Stimulated activated CD8-positive, alpha-beta memory T cell treated with anti-CD3 and anti-CD28 coated beads, Interleukin-7, amount 100 ng/mL, for 1 hour (primary cell): ENCODE data around the gene STARD3.

Experiments
- DNase-seq, 2 donors: peaks; one replicate each; pipeline ENCODE4 v3.0.0-alpha.2; 2020; ENCODE audit warnings: low read depth in 2 of 2

Gene STARD3

GRCh38 chr17:39621523-39622379 is 15.2 kb upstream of the STARD3 start:
- peak; percentile 82 to 85 for DNase-seq

DNA sequence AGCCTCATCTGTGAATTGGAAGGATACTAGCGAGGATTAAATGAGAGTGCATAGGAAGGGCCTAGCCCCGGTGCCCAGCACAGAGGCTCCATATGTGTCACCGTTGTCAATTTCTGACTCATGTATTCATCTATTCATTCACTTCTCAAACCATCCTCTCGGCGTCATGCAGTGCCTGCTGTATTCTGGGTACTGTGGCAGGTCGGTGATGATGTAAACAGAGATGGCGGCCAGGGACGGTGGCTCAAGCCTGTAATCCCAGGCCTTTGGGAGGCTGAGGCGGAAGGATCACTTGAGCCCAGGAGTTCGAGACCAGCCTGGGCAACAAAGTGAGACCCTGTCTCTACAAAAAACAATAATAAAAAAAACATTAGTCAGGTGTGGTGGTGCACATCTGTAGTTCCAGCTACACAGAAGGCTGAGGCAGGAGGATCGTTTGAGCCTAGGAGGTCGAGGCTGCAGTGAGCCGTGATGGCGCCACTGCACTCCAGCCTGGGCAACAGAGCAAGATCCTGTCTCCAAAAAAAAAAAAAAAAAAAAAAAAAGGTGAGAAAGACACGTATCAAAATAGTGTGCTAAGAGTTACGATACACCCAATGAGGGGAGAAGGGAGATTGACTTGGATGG is 14.5 kb upstream of the STARD3 start:
- DNase-seq = no peak

- DNase-seq = peak; percentile 75 to 82
Observed at GRCh38 chr17:39623356-39623950, 13.5 kb upstream of the STARD3 start.

DNA sequence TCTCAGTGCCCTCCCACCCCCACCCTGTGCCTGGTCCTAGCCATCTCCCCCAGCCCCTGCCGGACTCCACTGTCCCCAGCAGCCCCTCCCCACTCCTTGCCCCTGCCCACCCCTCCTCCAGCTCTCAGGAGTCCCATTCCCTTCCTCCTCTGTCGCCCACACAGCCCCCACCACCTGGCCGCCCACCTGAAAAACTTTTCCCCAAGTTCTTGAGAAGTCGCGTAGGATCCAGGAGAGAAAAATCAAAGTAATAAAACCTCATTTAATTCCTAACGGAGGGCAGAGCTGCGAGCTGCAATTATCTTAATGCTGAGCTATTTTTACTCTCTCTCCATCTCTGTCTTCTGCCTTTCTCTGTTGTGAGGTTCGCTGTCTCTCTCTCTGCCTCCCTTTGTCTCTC is 12.6 kb upstream of the STARD3 start:
- no peak for DNase-seq

DNA sequence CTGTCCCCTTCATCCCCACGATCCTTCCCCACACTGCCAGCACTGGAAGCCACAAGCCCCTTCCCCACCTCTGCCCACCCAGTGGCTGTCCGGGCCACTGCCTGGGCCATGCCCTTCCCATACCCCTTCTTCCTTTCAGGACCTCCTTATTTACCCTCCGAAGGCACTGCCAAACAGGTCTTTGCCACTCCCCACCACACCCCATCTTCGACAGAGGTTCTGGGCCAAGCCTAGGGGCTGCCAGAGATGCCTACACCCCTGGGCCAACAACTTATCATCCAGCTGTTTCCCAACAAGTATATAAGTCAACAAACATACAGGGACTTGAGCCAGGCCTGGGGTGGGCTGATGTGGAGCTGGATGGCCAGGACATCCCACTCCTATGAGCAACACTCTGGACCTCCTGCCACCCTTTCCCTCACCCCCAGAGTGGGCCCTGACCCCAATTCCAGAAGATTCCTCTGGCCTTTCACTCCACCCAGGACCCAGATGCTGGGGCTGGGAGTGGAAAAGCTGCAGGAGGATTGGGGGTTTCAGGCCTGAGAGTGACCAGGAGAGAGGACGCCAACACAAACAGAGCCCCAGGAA is 11.7 kb upstream of the STARD3 start:
- DNase-seq = no peak

- no peak for DNase-seq
Observed at GRCh38 chr17:39626171-39627046, 10.5 kb upstream of the STARD3 start, which contains the start of gene PPP1R1B. Gene PPP1R1B (plus strand): TSS chr17:39626952. CDS start chr17:39627393, 441 bp downstream.

- DNase-seq = no peak
Observed at GRCh38 chr17:39627047-39627711, 9.8 kb upstream of the STARD3 start.

DNA sequence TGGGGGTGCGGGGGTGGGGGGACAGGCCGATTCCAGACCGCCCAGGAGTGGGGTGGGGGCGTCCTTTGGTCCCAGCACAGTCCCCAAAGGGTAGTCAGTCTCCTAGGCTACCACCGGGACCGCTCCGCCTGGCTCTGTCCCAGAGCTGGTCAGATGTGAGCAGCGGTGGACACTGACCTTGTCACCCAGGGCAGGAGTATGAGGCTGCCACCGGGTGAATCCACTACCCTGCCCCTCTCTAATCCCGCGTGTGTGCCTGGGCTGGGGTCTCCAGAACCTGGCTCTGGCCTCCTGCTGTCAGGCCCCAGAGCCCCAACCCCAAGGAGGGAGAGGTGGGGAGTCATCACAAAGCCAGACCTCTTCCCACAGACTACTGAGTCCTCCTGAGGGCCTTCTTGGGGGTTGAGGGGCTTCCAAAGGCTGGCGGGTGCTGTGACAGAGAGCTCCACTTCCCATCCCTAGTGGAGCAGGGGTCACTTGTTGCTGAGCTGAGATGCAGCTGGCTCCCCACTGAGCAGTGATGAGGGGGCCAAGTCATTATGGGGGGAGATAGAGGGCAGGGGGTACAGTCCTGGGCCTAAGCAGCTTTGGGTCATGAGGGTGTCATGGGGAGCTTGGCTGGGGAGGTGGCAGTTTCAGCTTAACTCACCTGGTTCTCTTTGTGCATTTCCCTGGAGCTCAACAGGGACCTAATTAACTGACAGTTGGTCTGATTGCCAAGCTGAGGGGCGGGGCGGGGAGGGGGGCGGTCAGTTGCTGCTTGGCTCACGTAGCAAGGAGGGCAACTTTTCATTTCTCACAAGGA is 9.0 kb upstream of the STARD3 start:
- no peak for DNase-seq

DNA sequence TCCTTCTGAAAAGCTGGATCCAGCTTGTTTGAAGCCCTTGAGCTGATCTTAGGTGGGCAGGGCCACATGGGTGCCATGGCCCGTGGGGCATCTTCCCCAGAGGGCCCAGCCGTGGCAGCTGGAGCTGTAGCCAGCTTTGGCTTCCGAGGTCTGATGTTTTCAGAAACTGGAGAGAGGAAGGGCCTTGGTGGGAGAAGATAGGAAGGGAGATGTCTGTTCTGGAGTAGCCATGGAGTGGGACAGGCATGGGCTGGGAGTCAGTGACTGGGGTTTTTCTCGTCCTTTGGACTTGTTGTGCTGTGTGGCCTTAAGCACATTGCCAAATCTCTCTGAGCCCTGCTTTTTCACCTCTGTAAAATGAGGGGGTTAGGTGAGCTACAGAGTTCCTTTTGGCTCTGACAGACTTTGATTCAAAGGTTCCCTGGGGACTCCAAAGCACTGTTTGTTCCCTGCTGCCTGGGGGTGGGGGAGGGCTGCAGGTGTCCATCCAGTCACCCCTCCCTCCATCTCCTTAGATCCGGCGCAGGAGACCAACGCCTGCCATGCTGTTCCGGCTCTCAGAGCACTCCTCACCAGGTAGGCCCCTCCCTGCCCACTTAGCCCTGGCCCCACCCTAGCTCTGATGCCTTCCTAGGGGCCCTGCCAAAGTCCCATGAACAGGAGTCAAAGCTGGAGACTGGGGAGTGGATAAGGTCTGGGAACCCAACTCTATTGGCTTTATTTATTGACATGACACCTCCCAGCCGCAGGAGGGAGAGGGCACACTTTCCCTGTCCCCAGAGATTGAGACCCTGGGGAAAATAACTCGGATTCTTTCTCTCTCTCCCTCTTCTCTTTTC is 8.1 kb upstream of the STARD3 start:
- DNase-seq = no peak

GRCh38 chr17:39629494-39629880 is 7.5 kb upstream of the STARD3 start:
- DNase-seq = no peak

DNA sequence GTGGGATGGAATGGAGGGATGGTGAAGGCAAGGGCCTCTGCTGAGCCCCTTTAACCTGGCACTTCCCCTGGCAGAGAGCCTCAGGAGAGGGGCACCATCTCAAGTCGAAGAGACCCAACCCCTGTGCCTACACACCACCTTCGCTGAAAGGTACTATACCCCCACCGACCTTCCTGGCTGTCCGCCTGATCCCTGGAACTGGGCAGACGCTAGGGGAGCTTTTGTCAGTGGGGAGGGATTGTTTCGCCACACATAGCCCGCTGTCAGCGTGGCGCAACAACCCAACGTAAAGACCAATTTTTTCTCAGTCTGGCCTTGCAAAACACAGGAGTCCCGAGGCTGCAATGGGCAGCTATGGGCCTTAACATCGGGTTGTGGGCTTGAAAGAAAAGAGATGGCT is 7.0 kb upstream of the STARD3 start:
- DNase-seq = no peak

DNA sequence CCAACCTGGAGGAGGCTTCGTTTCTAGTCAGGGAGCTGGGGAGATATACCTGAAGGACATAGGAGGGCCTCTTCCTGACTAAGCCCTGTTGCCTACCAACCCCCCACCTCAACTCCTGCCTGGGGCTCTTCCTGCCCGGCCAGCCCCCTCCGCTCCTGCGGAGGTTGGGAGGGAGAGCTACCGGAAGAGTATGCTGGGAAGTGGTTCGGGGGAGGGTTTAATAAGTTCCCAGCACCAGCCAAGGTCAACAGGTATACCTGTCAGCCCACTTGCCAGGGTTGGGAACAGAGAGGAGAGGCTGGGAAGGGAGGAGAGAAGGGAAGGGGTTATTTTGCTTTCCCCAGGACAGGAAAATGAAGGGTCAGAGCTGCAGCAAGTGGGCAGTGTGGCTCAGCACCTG is 5.5 kb upstream of the STARD3 start:
- DNase-seq = no peak

DNA sequence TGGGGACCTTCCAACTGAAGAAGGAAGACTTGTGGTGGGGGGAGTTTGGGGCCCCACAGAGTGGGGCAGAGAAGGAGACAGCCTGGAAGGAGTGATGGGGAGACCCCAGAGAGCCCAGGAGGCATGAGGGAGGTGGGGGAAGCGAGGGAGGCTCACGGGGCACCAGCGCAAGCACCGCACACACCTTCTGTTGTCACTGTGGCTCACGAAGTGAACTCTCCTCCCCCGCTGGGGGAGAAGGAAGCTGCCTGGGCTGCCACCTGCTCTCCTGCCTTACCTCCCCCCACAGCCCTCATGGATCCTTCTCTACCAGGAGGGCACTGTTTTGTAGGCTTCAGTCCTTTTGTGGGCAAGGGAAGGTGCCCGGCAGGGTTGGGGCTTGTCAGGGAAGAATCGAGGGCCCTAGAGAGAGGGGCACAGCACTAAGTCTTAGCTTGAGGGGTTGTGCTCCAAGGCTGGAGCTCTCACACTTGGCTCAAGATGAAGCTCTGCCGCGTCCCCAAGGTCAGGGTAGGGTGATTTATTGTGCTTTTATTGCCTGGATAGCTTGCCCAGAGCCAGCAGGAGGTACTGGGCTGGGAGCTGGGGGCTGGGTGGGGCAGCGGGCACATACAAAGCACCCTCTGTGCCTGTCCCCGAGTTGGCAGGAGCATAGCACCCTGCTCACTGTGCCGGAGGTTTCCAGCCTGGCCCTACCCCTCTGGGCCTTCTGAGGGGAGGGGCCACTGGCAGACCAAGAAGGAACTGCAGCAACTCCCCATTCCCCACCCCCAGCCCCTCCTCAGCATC is 4.6 kb upstream of the STARD3 start:
- no peak for DNase-seq

GRCh38 chr17:39633570-39634183 is 3.3 kb upstream of the STARD3 start:
- DNase-seq = no peak

GRCh38 chr17:39634384-39634871 is 2.5 kb upstream of the STARD3 start:
- DNase-seq = no peak

DNA sequence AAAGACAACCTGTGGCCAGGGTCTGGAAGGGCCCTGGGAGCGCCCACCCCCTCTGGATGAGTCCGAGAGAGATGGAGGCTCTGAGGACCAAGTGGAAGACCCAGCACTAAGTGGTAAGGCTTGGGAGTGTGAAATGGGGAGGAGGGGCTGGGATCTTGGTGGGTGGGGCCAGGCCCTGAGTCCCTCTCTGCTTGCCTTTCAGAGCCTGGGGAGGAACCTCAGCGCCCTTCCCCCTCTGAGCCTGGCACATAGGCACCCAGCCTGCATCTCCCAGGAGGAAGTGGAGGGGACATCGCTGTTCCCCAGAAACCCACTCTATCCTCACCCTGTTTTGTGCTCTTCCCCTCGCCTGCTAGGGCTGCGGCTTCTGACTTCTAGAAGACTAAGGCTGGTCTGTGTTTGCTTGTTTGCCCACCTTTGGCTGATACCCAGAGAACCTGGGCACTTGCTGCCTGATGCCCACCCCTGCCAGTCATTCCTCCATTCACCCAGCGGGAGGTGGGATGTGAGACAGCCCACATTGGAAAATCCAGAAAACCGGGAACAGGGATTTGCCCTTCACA is 1.2 kb upstream of the STARD3 start:
- DNase-seq = no peak

DNA sequence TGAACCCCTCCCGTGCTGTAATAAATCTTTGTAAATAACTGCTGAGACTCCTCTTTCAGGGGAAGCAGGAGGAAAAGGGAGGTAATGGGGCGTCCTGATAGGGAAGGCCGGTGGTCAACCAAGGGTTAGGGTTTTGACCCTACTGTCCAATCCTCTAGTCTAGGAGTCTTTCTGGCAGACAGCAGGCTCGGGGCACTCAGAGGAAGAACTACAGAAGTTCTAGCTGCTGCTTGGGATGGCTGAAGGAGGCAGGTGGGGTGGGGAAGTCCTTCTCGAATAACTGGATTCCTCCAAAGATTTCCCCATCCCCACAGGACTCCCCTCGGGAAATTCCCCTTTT is 387 bp upstream of the STARD3 start:
- no peak for DNase-seq

DNA sequence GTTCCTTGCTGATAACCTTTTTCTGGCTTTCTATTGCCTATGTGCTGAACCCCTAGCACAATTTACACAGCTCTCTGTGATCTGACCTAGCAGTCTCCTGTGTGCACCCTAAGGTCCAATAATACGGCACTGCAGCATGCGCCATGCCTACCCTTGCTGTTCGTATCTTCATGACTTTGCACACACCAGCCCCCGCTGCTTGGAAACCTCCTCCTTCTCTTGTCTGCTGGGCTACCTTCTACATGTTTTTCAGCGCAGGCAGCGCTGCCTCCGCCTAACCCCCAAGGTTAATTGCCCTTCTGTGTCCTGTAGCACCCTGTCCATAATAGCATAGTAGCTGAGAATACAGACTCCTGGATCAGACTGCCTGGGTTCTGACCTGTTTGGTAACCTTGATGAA is 1.4 kb downstream of the STARD3 start:
- DNase-seq = no peak
